ENCODE results near the gene RAP1GAP2.

DNA sequence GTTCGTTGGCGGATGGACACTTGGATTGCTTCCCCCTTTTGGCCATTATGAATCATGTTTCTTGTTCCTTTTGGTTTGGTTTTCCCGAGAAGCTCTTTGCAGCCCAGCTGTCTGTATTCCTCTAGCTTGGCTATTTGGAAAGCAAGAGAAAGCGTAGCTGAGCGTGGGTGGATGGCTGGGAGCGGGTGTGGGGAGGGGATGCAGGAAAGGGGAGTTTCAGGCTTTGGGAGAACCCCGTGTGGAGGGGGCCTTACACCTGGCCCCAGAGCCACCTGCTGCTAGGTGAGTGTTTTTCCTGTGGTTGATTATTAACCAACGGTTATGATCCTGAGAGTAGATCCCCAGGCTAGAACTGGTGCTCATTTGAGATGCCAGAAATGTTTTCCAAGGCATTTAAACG is 103.7 kb downstream of the RAP1GAP2 start:
- TF ChIP-seq MAX (CRISPR knock-in tag; IDR thresholded peaks at IDR 0.05) (no peak), TP53 (CRISPR knock-in tag; IDR thresholded peaks at IDR 0.05) (no peak), FOXP4 (CRISPR knock-in tag; IDR thresholded peaks at IDR 0.05) (no peak), SOX15 (CRISPR knock-in tag; IDR thresholded peaks at IDR 0.05) (no peak), NR2C2 (CRISPR knock-in tag; IDR thresholded peaks at IDR 0.05) (no peak), FOXK1 (CRISPR knock-in tag; IDR thresholded peaks at IDR 0.05) (no peak), TEAD4 (CRISPR knock-in tag; IDR thresholded peaks at IDR 0.05) (no peak)
- TF ChIP-seq, protein P1, sequence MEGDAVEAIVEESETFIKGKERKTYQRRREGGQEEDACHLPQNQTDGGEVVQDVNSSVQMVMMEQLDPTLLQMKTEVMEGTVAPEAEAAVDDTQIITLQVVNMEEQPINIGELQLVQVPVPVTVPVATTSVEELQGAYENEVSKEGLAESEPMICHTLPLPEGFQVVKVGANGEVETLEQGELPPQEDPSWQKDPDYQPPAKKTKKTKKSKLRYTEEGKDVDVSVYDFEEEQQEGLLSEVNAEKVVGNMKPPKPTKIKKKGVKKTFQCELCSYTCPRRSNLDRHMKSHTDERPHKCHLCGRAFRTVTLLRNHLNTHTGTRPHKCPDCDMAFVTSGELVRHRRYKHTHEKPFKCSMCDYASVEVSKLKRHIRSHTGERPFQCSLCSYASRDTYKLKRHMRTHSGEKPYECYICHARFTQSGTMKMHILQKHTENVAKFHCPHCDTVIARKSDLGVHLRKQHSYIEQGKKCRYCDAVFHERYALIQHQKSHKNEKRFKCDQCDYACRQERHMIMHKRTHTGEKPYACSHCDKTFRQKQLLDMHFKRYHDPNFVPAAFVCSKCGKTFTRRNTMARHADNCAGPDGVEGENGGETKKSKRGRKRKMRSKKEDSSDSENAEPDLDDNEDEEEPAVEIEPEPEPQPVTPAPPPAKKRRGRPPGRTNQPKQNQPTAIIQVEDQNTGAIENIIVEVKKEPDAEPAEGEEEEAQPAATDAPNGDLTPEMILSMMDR (IDR thresholded peaks at IDR 0.05): no peak
- TF ChIP-seq, protein P2, sequence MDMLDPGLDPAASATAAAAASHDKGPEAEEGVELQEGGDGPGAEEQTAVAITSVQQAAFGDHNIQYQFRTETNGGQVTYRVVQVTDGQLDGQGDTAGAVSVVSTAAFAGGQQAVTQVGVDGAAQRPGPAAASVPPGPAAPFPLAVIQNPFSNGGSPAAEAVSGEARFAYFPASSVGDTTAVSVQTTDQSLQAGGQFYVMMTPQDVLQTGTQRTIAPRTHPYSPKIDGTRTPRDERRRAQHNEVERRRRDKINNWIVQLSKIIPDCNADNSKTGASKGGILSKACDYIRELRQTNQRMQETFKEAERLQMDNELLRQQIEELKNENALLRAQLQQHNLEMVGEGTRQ (CRISPR knock-in tag; IDR thresholded peaks at IDR 0.05): no peak
- TF ChIP-seq, protein P3, sequence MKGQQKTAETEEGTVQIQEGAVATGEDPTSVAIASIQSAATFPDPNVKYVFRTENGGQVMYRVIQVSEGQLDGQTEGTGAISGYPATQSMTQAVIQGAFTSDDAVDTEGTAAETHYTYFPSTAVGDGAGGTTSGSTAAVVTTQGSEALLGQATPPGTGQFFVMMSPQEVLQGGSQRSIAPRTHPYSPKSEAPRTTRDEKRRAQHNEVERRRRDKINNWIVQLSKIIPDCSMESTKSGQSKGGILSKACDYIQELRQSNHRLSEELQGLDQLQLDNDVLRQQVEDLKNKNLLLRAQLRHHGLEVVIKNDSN (CRISPR knock-in tag; IDR thresholded peaks at IDR 0.05): no peak
- TF ChIP-seq, protein P4, sequence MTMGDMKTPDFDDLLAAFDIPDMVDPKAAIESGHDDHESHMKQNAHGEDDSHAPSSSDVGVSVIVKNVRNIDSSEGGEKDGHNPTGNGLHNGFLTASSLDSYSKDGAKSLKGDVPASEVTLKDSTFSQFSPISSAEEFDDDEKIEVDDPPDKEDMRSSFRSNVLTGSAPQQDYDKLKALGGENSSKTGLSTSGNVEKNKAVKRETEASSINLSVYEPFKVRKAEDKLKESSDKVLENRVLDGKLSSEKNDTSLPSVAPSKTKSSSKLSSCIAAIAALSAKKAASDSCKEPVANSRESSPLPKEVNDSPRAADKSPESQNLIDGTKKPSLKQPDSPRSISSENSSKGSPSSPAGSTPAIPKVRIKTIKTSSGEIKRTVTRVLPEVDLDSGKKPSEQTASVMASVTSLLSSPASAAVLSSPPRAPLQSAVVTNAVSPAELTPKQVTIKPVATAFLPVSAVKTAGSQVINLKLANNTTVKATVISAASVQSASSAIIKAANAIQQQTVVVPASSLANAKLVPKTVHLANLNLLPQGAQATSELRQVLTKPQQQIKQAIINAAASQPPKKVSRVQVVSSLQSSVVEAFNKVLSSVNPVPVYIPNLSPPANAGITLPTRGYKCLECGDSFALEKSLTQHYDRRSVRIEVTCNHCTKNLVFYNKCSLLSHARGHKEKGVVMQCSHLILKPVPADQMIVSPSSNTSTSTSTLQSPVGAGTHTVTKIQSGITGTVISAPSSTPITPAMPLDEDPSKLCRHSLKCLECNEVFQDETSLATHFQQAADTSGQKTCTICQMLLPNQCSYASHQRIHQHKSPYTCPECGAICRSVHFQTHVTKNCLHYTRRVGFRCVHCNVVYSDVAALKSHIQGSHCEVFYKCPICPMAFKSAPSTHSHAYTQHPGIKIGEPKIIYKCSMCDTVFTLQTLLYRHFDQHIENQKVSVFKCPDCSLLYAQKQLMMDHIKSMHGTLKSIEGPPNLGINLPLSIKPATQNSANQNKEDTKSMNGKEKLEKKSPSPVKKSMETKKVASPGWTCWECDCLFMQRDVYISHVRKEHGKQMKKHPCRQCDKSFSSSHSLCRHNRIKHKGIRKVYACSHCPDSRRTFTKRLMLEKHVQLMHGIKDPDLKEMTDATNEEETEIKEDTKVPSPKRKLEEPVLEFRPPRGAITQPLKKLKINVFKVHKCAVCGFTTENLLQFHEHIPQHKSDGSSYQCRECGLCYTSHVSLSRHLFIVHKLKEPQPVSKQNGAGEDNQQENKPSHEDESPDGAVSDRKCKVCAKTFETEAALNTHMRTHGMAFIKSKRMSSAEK (CRISPR knock-in tag; IDR thresholded peaks at IDR 0.05; ENCODE audit: borderline replicate concordance): no peak
